ENCODE results near the gene HOXA2.
A peak's percentile ranks its signal among the peaks of the same experiment; 100 is the strongest.

The HOXA2 gene

GRCh38 chr7:27102581-27103442 lies at the start of gene HOXA2:
Gene HOXA2 (minus strand): TSS chr7:27102683. CDS start chr7:27102500, 183 bp downstream.
- no peak within 1 kb of the TSS for H3K4me3 ChIP-seq (ENCODE audit: low read depth, low read length)
- no peak for TF ChIP-seq CTCF (IDR thresholded peaks at IDR 0.05; ENCODE audit: borderline replicate concordance, insufficient read depth, low read depth, low read length)

GRCh38 chr7:27151341-27151930 lies 49.0 kb upstream of the HOXA2 start:
- peak overlapping the region; percentile 33 for H3K4me3 ChIP-seq (ENCODE audit: low read depth, low read length)
- TF ChIP-seq CTCF (IDR thresholded peaks at IDR 0.05; ENCODE audit: borderline replicate concordance, insufficient read depth, low read depth, low read length): no peak

- H3K4me3 ChIP-seq (ENCODE audit: low read depth, low read length): peak overlapping the region; percentile 33
- TF ChIP-seq CTCF (IDR thresholded peaks at IDR 0.05; ENCODE audit: borderline replicate concordance, insufficient read depth, low read depth, low read length): peak; percentile 88
These were observed 48.3 kb upstream of the HOXA2 start for GRCh38 chr7:27150568-27151340.

GRCh38 chr7:27149842-27150567 lies 47.5 kb upstream of the HOXA2 start:
- no peak for TF ChIP-seq CTCF (IDR thresholded peaks at IDR 0.05; ENCODE audit: borderline replicate concordance, insufficient read depth, low read depth, low read length)
- H3K4me3 ChIP-seq (ENCODE audit: low read depth, low read length): no peak overlapping the region

GRCh38 chr7:27148756-27149641 lies 46.5 kb upstream of the HOXA2 start:
- no peak overlapping the region for H3K4me3 ChIP-seq (ENCODE audit: low read depth, low read length)
- TF ChIP-seq CTCF (IDR thresholded peaks at IDR 0.05; ENCODE audit: borderline replicate concordance, insufficient read depth, low read depth, low read length): no peak

All from GM12875 (cell line).